HG03139 (cell line): ENCODE results near the gene TEX38.
"Not testable (repeated sequence)": the region's sequence is repeated elsewhere in the genome, so short reads cannot be mapped to it uniquely, and the experiment has no call there.

ENCODE experiments used
- ATAC-seq: cut with Tn5 transposase; IDR thresholded peaks from one replicate; pipeline ENCODE4 v1.9.1; 2021; ENCODE audit not compliant: unreplicated experiment

Gene TEX38

DNA sequence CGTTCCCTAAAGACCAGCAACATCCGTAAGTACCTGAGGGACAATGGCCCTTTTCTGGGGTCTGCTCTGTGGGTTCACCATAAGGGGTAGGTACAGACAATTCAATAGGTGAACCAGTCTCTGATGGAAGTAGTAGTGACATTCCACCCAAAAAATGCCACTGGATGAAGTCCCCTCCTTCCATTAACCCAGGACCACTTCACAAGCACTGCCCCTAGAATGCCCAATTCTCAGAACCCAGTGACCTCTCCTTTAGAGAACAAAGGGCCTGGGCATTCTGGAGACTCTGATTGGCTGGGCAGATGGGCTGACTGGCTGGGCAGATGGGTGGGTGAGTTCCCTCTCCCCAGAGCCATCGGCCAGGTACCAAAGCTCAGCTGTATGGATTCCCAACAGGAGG lies at the start of gene TEX38:
TSS of gene TEX38 (plus strand) at position 301 of the 400 bp plus-strand sequence. CDS start at position 382, 81 bp downstream.
- no peak for ATAC-seq

DNA sequence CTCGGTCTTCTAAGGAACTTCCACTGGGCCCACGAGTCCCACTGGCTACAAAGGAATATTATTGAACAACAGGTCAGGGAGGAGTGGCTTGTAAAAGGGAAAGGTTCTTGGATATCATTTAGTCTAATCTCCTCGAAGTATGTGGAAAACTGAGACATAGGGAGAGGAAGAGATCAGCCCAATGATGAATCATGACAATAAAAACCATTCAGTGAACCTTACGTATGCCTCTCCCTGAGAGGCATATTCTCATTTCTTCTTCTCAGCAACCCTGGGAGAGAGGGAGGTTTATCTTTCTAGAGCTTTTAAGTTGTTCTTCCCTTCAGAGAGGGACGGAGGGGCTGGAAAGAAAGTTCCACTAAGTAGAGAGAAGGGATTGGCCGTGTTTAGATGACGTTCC lies 49.7 kb upstream of the TEX38 start:
- ATAC-seq, result no peak

DNA sequence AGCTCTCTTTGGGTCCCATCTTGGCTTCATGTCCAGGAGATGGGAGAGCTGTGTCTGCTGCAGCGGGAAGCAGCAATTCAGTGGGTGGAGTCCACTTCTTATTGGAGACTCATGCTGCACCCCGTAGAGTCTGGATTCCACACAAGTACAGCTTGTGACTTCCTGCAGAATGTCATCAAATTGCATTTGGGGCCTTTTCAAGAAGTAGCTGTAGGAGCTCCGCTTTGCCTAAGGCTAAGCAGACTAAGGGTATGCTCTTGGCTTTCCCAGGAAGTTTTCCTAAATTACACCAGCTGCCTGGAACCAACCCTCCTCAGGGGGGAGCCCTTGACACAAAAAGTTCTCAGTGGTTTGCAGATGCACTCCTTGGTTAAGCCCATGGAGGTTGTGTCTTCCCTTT lies 49.3 kb upstream of the TEX38 start:
- no peak for ATAC-seq

DNA sequence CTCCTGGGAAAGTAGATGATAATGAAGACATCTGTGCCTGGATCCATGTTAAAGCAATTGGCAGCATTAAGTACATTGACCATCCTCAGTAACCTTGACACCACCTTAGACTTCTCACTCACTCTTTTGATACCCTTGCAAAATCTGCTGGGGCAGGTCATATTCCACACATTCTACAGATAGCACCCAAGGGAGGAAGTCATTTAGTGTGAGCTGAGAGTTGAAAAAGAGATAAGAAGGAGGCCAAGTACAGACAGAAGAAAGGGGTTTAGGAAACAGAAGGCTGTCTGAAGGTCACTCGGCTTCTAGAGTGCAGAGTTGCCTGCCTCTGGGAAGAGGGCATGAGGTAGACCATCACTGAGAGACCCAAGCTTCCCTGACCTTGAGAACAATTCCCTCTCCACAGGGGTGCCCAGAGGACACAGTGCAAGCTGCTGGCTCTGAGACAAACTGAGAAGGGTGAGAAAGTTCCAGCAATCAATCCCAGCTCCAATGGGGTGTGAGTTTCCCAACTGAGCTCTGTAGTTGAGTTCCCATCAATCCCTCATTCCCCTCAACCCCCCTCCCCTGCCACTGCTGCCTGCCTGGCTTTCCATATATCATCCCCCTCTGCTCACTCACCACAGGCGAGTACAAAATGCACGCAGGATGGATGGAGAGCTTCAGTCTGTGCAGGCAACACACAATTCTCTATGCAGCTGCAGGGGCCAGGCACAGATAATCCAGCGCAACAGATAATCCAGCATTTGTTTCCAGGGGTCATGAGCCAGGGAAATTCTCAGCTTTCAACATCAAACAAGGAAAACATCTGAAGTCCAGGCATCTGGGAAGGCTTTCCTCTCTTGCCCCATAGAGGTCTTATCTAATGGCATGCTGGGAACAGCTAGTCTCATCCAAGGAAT lies 47.7 kb upstream of the TEX38 start:
- ATAC-seq, result no peak

DNA sequence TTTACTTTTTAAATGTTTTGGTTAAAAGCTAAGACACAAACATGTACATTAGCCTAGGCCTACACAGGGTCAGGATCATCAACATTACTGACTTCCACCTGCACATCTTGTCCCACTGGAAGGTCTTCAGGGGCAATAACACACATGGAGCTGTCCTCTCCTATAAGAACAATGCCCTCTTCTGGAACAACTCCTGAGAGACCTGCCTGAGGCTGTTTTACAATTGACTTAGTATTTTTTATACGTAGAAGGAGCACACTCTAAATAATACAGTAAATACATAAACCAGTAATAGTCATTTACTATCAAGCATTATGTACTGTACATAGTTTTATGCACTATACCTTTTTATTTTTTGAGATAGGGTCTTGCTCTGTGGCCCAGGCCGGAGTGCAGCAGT lies 40.9 kb upstream of the TEX38 start:
- ATAC-seq, result no peak

DNA sequence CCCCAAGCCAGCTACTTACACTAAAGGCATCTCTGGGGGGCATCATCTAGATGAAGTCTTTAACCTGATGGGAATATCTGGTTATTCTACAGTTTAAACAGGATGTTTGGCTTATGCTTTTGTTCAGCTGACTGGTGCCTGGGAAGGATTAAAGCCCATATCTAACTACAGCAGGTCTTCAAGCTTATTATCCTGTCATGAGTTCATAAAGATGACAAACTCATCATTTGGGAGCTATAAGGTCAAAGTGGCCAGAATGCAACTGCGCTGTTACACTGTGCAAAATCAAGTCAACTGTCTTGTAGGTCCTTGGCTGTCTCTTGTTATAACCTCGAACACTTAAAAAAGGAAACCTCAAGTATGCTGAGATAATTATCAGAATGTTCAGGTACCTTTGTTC lies 36.4 kb upstream of the TEX38 start:
- ATAC-seq, result no peak

DNA sequence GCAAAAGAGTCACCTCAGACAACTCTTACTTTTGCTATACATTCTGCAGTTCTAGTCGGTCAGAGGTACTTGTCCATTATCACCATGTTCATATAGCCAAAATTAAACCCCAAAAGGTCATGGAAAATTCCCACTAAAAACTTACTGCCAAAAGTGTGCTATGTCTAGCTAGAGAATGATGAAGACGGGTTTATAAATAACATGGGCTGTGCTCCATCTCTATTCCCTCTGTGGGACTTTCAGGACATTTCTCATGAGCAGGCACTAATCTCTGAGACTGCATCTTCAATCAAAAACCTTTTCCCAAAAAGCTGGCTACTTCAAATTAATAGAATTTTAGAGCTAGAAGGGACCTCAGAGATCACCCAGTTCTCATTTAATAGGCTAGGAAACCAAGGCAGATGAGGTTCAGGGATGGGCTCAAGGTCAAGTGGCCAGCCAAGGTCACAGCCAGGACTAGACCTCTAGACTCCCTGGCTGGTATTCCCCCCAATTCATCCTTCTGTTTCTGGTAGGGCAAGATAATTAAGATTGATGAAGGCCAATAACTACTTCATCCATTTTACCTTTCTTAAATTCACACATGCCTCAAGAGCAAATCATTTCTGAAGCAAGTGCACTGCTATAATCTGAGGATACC lies 34.1 kb upstream of the TEX38 start:
- no peak for ATAC-seq

DNA sequence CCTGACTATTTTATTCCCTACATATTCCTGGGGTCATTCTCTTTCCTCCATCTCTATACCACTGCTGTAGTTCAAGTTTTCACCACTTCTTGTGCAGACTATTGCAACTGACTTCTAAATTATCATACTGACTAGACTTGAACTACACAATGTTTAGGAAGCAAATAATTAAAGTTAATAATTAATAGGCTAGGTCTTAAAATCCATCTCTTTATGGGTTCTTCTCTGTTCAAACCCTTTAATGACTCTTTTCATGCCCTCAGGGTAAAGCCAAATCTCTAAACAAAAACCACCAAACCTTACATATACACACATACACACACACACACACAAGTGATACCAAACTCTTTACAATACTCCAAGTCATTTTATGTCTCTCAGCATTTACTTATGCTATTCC lies 32.7 kb upstream of the TEX38 start:
- no peak for ATAC-seq

DNA sequence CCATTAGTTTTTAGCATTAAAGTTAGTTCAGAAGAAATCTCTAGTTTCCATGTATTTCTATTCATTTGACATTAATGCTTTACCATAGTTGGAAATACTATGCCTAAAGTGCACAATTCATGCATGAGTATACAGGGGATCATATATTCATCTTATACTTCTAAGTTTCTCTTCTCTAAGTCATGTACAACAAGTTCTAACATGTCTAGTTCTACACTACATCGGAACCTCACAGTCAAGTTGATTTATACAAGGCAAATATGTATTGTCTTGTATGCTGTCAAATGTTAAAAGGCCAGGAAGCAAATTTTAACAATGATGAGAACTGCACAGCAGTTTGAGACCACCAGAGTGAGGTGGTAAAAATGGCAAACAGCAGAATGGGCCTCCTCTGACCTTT lies 32.1 kb upstream of the TEX38 start:
- ATAC-seq, result no peak

DNA sequence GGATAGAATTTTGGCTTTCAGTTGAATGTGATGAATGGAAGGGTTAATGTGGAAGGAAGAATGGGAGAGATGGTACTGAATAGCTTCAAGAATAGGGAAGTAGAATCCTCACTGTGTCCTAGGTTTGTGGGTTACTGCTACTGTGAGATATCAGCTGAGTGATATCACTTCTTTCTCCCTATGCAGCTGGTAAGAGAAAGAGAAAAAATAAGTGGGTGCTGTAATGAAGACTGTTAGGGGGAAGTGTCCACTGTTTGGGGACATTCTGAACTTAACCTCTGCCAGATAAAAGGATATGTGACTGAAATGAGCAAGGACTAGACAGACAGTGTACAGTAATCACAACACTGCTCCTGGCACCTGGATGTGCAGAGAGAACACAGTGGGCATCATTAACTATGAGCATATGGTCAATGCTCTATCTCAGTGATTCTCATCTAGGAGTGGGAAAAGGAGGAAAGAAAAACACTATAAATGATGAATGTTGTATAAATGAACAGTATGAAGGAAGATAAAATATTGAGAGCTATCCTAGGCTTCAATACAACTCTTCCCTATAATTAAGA lies 29.5 kb upstream of the TEX38 start:
- ATAC-seq, result no peak

DNA sequence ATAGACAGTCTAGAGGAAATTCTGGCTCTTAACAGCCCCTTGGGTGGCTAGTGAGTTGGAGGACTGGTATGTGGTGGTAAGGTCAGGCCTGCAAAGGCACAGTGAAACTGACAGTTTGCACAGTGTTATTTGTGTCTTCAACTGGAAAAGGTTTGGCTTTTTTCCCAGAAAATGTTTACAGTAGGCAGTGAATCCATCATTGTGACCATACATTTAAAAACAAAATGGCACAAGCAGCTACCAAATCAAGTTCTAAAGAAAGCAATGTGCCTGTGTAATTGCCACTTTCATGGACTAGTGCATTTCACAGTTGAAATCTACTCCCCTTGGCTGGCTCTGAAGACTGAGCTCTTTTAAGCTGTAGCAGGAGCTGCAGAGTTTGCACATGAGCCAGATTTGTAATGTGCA lies 28.3 kb upstream of the TEX38 start:
- no peak for ATAC-seq

DNA sequence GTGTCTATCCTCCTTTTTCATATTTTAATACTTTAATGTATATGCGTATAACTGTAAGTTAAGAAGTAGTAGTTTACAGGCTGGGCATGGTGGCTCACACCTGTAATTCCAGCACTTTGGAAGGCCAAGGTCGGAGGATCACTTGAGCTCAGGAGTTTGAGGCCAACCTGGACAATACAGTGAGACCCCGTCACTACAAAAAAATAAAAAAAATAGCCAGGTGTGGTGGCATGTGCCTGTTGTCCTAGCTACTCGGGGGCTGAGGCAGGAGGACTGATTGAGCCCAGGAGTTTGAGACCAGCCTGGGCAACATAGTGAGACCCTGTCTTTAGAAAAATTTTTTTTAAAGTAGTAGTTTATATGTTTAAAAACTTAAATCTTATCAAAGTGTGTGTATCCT lies 25.8 kb upstream of the TEX38 start:
- ATAC-seq, result no peak

DNA sequence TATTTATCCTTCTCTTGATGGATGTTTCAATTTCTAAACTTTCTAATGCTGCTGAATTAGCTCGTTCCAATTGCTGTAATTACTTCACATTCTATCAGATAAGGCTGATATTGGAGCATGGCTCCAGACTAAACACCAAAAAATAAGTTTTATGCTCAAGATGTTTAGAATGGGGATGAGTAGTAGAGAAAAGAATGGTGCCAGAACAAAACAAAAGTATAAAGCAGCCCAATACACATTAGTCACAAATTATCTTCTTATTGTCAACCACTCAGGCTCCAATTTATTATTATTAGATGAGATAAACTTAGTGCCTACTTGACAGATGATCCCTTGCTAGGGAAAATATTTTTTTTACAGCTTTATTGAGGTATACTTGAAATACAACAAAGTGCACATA lies 25.3 kb upstream of the TEX38 start:
- ATAC-seq, result no peak

DNA sequence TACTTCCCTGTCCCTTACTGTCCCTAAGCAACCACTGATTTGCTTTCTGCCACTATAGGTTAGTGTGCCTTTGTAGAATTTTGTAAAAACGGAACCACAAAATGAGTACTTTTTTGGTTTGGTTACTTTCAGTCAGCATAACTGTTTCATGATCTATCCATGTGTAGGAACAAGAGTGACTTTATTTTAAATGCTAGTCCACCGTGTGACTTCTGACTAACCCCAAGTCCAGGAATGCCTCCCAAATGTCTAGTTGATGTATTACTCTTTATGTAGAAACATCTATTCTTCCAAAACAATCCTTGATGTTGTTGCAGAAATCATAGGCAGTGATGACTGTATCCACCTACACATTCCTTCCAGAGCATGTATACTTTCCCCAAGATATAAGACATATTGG lies 24.8 kb upstream of the TEX38 start:
- no peak for ATAC-seq

DNA sequence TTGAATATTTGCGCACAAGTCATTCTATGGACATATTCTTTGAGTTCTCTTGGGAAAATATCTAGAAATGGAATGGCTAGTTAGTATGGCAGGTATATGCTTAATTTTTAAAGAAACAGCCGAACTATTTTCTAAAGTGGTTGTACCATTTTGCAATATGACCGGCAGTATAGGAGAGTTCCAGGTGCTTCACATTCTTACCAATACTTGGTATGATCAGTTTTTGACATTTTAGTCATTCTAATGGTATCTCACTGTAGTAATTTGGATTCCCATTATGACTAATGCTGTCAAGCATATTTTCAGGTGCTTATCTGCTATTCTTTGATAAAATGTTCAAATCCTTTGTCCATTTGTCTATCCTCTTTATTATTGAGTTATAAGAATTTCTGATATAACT lies 24.0 kb upstream of the TEX38 start:
- ATAC-seq, result no peak

DNA sequence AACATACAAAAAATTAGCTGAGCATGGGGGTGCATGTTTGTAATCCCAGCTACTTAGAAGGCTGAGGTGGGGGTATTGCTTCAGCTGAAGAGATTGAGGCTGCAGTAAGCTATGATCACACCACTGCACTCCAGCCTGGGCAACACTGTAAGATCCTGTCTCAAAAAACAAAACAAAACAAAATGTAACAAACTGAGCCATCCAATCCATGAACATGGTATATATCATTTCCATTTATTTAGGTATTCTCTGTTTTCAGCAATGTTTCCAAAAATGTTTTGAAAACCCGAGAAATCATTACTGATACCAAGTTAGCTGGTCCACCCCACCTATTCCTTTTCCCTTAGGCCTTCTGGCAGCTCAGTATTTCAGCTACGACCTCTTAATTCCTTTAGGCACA lies 21.9 kb upstream of the TEX38 start:
- no peak for ATAC-seq

DNA sequence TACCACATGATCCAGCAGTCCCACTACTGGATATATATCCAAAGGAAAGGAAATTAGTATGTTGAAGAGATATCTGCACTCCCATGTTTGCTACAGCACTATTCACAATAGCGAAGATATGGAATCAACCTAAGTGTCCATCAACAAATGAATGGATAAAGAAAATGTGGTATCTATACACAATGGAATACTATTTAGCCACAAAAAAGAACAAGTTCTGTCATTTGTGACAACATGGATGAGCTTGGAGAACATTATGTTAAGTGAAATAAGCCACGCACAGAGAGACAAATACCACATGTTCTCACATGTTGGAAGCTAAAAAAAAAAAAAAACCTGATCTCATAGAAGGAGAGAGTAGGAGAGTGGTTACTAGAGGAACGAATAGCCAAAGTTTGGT lies 21.2 kb upstream of the TEX38 start:
- ATAC-seq, result no peak

DNA sequence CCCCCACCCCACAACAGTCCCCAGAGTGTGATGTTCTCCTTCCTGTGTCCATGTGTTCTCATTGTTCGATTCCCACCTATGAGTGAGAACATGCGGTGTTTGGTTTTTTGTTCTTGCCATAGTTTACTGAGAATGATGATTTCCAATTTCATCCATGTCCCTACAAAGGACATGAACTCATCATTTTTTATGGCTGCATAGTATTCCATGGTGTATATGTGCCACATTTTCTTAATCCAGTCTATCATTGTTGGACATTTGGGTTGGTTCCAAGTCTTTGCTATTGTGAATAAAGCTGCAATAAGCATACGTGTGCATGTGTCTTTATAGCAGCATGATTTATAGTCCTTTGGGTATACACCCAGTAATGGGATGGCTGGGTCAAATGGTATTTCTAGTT lies 20.5 kb upstream of the TEX38 start:
- not testable (repeated sequence) for ATAC-seq

DNA sequence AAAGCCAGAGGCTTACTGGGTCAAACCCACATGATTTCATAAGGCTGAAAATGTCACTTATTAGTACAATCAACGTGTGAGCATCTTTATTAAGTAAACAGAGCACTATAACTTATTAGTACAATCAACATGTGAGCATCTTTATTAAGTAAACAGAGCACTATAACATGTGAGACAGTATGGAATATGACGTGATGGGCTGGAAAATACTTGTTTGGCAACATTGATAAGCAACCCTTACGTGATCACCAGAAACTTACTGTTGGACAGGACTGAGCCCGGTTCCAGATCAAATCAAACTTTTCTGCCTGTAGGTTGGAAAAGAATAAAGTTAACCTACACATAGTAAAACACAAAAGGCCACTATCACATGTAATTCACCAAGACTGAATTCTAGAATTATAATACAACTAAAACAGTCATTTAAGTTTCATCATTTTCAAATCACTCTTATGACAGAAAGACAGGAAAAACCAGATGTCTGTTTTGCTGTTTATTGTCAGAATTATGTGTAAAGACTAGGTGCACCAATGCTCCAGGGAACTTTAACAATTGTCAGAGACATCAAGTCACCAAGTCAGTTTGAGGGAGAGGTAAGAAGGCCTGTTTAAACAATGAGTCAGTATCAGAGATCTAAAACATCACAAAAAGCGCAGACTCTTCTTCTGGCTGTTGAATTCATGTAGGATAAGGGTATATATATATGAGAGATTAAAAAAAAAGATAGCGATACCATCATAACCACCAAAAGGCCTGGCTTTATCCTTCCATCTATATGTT lies 19.1 kb upstream of the TEX38 start:
- ATAC-seq, result no peak

DNA sequence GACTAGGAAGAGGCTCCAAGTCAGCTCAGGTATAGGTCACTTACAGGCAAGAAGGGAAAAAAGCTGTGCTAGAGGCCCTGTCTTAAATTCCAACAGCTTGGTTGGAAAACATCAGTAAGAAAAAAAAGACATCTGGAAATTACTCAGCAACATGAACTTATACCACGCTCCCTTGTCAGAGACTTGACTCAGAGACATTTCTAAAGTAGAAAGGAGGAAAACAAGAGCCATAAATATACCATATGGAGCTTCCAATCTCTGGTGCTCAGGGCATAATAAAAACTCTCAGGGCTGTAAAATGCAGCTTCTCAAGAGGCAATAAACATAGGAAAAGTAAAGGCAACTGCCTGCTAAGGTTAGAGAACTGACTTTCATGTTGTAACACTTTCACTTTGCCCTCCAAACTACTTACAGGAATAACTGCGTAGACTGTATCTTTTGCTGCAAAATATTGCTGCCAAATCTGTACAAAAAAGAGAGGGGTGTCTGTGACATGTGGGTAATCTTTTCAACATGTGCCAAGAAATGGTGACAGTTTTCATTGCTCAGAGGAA lies 18.2 kb upstream of the TEX38 start:
- ATAC-seq, result no peak

DNA sequence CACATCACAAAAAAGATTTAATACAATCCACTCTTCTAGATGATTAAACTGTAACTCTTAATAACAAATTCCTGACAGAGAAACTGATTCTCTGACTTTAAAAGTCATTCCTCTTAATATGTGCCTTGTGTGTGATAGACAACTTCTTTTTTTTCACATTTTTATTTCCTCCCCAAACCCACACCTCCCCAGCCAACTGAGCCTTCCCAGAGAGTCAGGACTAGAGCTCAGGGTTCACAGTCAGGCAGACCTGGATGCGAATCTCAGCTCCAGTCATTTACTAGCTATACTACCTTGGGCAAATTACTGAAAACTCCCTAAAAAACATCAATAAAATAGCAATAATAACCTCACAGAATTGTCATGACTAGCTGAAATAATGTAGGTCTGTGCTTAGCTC lies 17.6 kb upstream of the TEX38 start:
- ATAC-seq, result no peak
